Activated naive CD8-positive, alpha-beta T cell treated with anti-CD3 and anti-CD28 coated beads, Interleukin-2, amount 10 ng/mL, durations not matched to agents 7 days and 5 days (primary cell): Measurements from ENCODE around the gene BGN. TPM values are rescaled to one million over a fixed set of nuclear protein-coding genes. Genes with fewer than 3 reads are reported as not detected.

Source experiments
- ATAC-seq: fragments of 150-1000 bp; cut with Tn5 transposase; one replicate; pipeline ENCODE4 v1.10.0; 2021; ENCODE audit warnings: low read depth, moderate library complexity
- POLR2A ChIA-PET: fragments of 350-600 bp; sonication (Branson Sonifier 250); formaldehyde crosslinking; loops from one replicate; lab custom pipeline; 2021; ENCODE audit warnings: antibody characterized with exemption; lab: Charles Lee
- DNase-seq: peaks from one replicate; pipeline ENCODE4 v3.0.0; 2021
- H3K27ac Mint-ChIP-seq: one replicate; pipeline ENCODE4 v1.8.0; 2022; ENCODE audit warnings: mild to moderate bottlenecking, mixed read lengths
- H3K27me3 Mint-ChIP-seq: one replicate; pipeline ENCODE4 v1.8.0; 2022; ENCODE audit warnings: mild to moderate bottlenecking, moderate library complexity, mixed read lengths
- H3K36me3 Mint-ChIP-seq: one replicate; pipeline ENCODE4 v1.8.0; 2021; ENCODE audit warnings: mild to moderate bottlenecking, mixed read lengths
- H3K4me1 Mint-ChIP-seq: one replicate; pipeline ENCODE4 v1.8.0; 2021; ENCODE audit warnings: mixed read lengths
- H3K4me3 Mint-ChIP-seq: one replicate; pipeline ENCODE4 v1.8.0; 2022; ENCODE audit warnings: mild to moderate bottlenecking, moderate library complexity, mixed read lengths
- H3K9me3 Mint-ChIP-seq: one replicate; pipeline ENCODE4 v1.8.0; 2021; ENCODE audit warnings: mixed read lengths
- total RNA-seq, 2 experiments: library from RNA; stranded (reverse); gene quantifications; one replicate each; pipeline ENCODE4 v1.2.3, GENCODE V29; 2021

The BGN gene
- total RNA-seq, 2 experiments from 2014 or later = not detected

DNA sequence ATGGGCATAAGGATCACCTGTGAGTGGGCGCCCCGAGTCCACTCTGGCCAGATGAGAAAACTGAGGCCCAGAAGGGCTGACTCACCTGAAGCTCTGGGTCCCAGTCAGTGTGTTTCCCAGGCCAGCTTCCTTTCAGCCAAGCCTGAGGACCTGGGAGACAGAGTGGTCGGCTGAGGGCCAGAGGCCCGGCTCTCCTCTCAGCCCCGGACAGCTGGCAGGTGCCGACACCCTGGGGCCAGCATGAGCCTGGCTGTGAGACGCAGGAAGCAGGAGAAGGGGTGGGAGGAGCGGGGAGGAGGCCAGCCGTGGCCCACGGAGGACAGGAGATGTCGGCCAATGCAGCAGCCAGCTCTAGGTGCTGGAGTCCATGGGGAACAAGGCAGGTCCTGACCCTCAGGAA lies 51.6 kb downstream of the BGN start:
- Mint-ChIP-seq H3K9me3 (no peaks in the 10 kb centered on the region), H3K4me1 (no peaks in the 10 kb centered on the region), H3K27ac (no peak overlapping the region), H3K27me3 (peaks cover 2% of the 10 kb centered on the region), H3K36me3 (no peaks in the 10 kb centered on the region), H3K4me3 (no peak overlapping the region)
- DNase-seq (no peak), ATAC-seq (no peak)
- POLR2A ChIA-PET = no interaction called here

DNA sequence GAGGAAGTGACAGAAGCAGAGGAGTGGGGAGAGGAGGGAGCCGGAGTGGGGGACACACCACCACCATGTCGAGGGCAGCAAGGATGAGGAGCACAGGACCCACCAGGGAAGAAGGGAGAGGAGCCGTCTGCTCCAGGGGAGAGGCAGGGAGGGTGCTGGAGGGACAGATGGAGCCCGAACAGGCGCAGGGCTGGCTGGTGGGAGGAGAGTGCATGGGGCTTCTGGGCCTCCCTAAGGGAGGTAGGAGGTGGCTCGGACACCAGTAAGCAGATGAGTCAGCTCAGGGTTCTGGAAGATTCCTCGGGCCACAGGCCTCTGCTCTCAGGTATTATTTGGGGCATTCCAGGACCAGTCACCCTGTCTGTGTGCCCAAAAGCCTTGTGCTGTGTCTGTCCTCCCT lies 52.4 kb downstream of the BGN start:
- no peaks in the 10 kb centered on the region for H3K36me3 Mint-ChIP-seq
- peaks cover 2% of the 10 kb centered on the region for H3K27me3 Mint-ChIP-seq
- no peak overlapping the region for H3K27ac Mint-ChIP-seq
- H3K9me3 Mint-ChIP-seq = no peaks in the 10 kb centered on the region
- POLR2A ChIA-PET = interaction anchor here (0.7 kb wide), 1 partner anchor 550 kb away, joined by 3 read pairs; no protein-coding TSS in a partner anchor
- H3K4me1 Mint-ChIP-seq = no peaks in the 10 kb centered on the region
- no peak for ATAC-seq
- DNase-seq = no peak
- H3K4me3 Mint-ChIP-seq = no peak overlapping the region

DNA sequence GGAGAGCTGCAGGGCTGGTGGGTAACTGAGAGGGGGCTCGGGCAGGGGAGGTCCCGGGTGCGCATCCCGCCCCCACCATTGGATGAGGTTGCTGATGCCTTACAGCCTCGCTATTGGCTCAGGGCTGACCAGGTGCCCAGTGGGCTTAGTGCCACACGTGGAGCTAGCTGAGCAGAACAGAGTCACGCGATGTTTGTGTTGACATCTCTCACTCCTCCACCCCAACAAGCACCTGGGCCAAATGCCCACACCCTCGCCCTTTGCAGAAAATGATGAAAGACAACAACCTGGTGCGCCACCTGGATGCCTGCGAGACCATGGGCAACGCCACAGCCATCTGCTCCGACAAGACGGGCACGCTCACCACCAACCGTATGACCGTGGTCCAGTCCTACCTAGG lies 54.5 kb downstream of the BGN start:
- DNase-seq (no peak), ATAC-seq (no peak)
- no peaks in the 10 kb centered on the region for H3K9me3 Mint-ChIP-seq
- H3K4me3 Mint-ChIP-seq = no peak overlapping the region
- no peaks in the 10 kb centered on the region for H3K36me3 Mint-ChIP-seq
- H3K27ac Mint-ChIP-seq = no peak overlapping the region
- POLR2A ChIA-PET = no interaction called here
- no peaks in the 10 kb centered on the region for H3K4me1 Mint-ChIP-seq
- peaks cover 2% of the 10 kb centered on the region for H3K27me3 Mint-ChIP-seq

DNA sequence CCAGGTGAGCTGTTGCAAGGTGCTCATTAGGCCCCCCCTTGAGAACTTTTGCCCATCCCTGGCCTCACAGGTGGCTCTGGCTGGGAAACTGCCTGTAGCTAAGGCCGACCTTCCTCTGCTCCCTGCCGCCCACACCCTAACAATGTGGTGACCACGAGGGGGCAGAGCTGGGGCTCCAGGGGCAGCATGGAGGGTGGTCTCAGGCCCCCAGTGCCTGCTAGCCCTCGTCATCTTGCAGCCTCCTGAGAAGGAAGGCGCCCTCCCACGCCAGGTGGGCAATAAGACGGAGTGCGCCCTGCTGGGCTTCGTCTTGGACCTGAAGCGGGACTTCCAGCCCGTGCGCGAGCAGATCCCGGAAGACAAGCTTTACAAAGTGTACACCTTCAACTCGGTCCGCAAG lies 55.0 kb downstream of the BGN start:
- Mint-ChIP-seq H3K27me3 (peaks cover 2% of the 10 kb centered on the region), H3K36me3 (no peaks in the 10 kb centered on the region), H3K9me3 (no peaks in the 10 kb centered on the region), H3K4me1 (no peaks in the 10 kb centered on the region), H3K4me3 (no peak overlapping the region), H3K27ac (no peak overlapping the region)
- POLR2A ChIA-PET = no interaction called here
- no peak for DNase-seq
- ATAC-seq = no peak

DNA sequence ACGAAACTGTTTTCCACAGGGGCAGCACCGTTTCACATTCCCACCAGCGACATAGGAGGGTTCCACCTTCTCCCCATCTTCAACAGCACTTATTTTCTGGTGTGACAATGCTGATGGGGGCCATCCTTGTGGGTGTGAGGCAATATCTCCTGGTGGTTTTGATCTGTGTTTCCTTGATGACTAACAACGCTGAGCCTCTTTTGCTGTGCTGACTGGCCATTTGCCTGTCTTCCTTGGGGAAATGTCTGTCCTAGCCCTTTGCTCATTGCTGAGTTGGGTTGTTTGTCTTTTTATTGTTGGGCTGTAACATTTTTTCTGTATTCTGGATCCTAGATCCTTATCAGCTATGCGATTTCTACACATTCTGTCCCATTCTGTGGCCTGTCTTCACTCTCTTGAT lies 56.4 kb downstream of the BGN start:
- Mint-ChIP-seq H3K9me3 (no peaks in the 10 kb centered on the region), H3K4me3 (no peak overlapping the region), H3K36me3 (no peaks in the 10 kb centered on the region), H3K27me3 (peaks cover 2% of the 10 kb centered on the region), H3K4me1 (no peaks in the 10 kb centered on the region), H3K27ac (no peak overlapping the region)
- no peak for ATAC-seq
- POLR2A ChIA-PET = no interaction called here
- no peak for DNase-seq

DNA sequence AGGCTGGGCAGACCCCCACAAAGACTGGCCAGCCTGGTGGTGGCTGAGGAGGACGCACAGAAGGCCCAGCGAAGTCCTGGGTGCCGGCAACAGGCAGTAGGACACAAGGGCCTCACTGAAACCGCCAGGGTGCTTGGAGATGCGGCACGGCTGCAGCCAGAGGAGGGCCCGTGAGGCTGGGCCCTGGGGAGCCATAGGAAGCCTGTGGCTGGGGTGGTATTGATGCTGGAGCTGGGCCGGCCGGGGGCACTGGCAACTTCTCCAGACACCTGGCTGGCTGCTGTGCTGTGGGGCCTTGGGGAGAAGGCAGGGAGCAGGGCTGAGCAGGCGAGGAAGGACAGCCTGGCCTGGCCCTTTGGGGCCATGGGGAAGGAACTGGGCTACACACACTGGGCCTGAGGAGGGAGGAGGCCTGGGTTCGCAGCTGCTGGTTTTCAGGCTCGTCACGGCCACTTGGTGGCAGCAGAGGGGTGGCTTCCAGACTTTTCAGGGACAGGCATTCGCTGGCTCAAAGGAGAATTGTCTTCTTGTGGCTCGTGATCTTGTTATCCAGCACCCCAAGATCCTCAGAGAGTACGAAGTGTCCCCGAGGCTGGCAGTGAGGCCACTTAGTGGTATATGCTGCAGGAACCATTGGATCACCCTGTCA lies 59.9 kb downstream of the BGN start:
- Mint-ChIP-seq H3K27me3 (no peaks in the 10 kb centered on the region), H3K27ac (no peak overlapping the region), H3K4me3 (no peak overlapping the region), H3K4me1 (no peaks in the 10 kb centered on the region), H3K36me3 (no peaks in the 10 kb centered on the region), H3K9me3 (no peaks in the 10 kb centered on the region)
- POLR2A ChIA-PET = no interaction called here
- peak; percentile 80 for ATAC-seq
- DNase-seq = peak; percentile 70

DNA sequence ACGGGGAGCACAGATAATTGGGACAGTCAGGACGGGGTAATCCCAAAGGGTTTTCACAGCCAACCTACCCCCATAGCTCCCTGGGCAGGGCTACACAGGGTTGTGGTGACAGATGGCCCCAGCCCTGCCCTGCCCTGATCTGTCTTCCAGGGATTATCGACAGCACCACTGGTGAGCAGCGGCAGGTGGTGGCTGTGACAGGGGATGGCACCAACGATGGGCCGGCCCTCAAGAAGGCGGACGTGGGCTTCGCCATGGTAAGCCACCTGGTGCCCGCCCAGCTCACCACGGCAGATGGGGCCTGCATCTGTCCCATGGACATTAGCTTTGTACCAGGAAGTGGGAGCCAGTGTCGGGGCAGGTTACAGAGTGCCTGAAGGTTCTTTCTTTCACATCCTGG lies 62.0 kb downstream of the BGN start:
- POLR2A ChIA-PET = no interaction called here
- Mint-ChIP-seq H3K36me3 (no peaks in the 10 kb centered on the region), H3K9me3 (no peaks in the 10 kb centered on the region), H3K4me1 (no peaks in the 10 kb centered on the region), H3K27ac (no peak overlapping the region), H3K27me3 (no peaks in the 10 kb centered on the region), H3K4me3 (no peak overlapping the region)
- ATAC-seq = no peak
- no peak for DNase-seq

DNA sequence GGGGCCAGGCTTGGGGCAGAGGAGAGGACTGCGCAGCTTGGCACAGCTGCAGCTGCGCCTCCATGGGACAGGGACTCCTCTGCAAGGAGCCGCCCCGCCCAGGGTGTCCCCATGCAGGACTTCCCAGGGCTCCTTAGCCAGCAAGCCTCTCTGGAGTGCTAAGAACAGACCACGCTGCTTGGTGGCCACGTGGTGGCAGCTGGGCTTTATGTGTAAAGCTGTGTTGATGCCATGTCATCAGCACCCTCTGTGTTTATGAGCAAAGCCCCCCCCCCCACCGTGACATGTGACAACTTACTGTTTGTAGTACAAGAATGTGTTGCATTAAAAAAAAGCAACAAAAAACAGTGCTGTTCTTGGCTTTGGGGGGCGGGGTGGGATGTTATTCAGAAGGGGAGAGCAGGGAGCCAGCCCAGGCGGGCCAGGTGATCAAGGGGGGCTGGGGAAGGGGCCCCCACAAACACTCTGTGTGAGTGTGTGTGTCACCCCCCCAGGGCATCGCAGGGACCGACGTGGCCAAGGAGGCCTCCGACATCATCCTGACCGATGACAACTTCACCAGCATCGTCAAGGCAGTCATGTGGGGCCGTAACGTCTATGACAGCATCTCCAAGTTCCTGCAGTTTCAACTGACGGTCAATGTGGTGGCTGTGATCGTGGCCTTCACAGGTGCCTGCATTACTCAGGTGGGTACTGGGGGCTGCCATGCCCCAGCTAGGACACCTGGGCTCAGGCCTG lies 63.0 kb downstream of the BGN start:
- H3K27me3 Mint-ChIP-seq = no peaks in the 10 kb centered on the region
- no peaks in the 10 kb centered on the region for H3K36me3 Mint-ChIP-seq
- H3K9me3 Mint-ChIP-seq = no peaks in the 10 kb centered on the region
- DNase-seq (no peak), ATAC-seq (no peak)
- POLR2A ChIA-PET = no interaction called here
- H3K4me1 Mint-ChIP-seq = no peaks in the 10 kb centered on the region
- H3K4me3 Mint-ChIP-seq = no peak overlapping the region
- H3K27ac Mint-ChIP-seq = no peak overlapping the region

Other genes starting within 250 kb of the BGN start
- gene PNMA6F, start 173.2 kb upstream of the BGN start, total RNA-seq = not detected
- 10 to 100 TPM; 22.6 to 24.6 TPM for gene ZNF275, start 160.8 kb upstream of the BGN start, total RNA-seq
- not detected for gene PNMA6E, start 93.6 kb upstream of the BGN start, total RNA-seq
- 1 to 10 TPM; 1.1 to 1.2 TPM for gene ZFP92, start 83.5 kb upstream of the BGN start, total RNA-seq
- 1 to 10 TPM; 2.2 to 3.1 TPM for gene TREX2, start 48.9 kb upstream of the BGN start, total RNA-seq
- gene HAUS7, start 24.4 kb upstream of the BGN start, total RNA-seq = 10 to 100 TPM; 35.4 to 36.5 TPM
- not detected for gene ATP2B3, start 22.7 kb downstream of the BGN start, total RNA-seq
- gene CCNQ, start 104.2 kb downstream of the BGN start, total RNA-seq = 10 to 100 TPM; 19.0 to 19.7 TPM
- not detected for gene DUSP9, start 152.2 kb downstream of the BGN start, total RNA-seq
- gene PNCK, start 178.8 kb downstream of the BGN start, total RNA-seq = 1 to 10 TPM in 1 of 2 experiments, under 1 TPM in 1; 0.79 to 1.1 TPM
- 1 to 10 TPM; 1.7 to 1.9 TPM for gene SLC6A8, start 192.9 kb downstream of the BGN start, total RNA-seq
- 100 to 1,000 TPM; 140 to 141 TPM for gene BCAP31, start 229.4 kb downstream of the BGN start, total RNA-seq
- 10 to 100 TPM; 15.9 to 16.4 TPM for gene ABCD1, start 229.9 kb downstream of the BGN start, total RNA-seq